H9 (cell line): Measurements from ENCODE around the gene RAB35. TPM values are rescaled to one million over a fixed set of nuclear protein-coding genes. Genes with fewer than 3 reads are reported as not detected.

Source experiments
- DNase-seq: peaks from one replicate; pipeline ENCODE4 v3.0.0-alpha.2; 2017
- H2AFZ ChIP-seq: one replicate; pipeline ENCODE4 v1.6.1; 2013; ENCODE audit warnings: mild to moderate bottlenecking, low read length, control low read depth, moderate library complexity
- H2AK5ac ChIP-seq: 2 replicates; pipeline ENCODE4 v1.6.1; 2013; ENCODE audit warnings: low read length, control low read depth, mixed read lengths; ENCODE audit not compliant: insufficient read length
- H2BK120ac ChIP-seq: one replicate; pipeline ENCODE4 v1.6.1; 2013; ENCODE audit warnings: low read depth, mild to moderate bottlenecking, low read length, control low read depth, inconsistent platforms; ENCODE audit not compliant: poor library complexity, severe bottlenecking
- H2BK12ac ChIP-seq: 2 replicates; pipeline ENCODE4 v1.6.1; 2013; ENCODE audit warnings: low read length, control low read depth, mixed read lengths, low read depth; ENCODE audit not compliant: insufficient read length
- H2BK15ac ChIP-seq: 2 replicates; pipeline ENCODE4 v1.6.1; 2013; ENCODE audit warnings: low read depth, low read length, control low read depth
- H2BK20ac ChIP-seq: one replicate; pipeline ENCODE4 v1.6.1; 2013; ENCODE audit warnings: low read depth, mild to moderate bottlenecking, low read length, control low read depth, inconsistent platforms; ENCODE audit not compliant: poor library complexity, severe bottlenecking
- H2BK5ac ChIP-seq: 2 replicates; pipeline ENCODE4 v1.6.1; 2013; ENCODE audit warnings: low read length, control low read depth, mixed read lengths; ENCODE audit not compliant: insufficient read length
- H3K14ac ChIP-seq: 2 replicates; pipeline ENCODE4 v1.6.1; 2013; ENCODE audit warnings: low read length, control low read depth; ENCODE audit not compliant: insufficient read depth
- H3K18ac ChIP-seq: 2 replicates; pipeline ENCODE4 v1.6.1; 2013; ENCODE audit warnings: low read depth, mild to moderate bottlenecking, mixed read lengths, low read length, control low read depth; ENCODE audit not compliant: insufficient read length
- H3K23ac ChIP-seq: 2 replicates; pipeline ENCODE4 v1.6.1; 2013; ENCODE audit warnings: low read length, control low read depth, mixed read lengths, low read depth; ENCODE audit not compliant: insufficient read length
- H3K23me2 ChIP-seq: 2 replicates; pipeline ENCODE4 v1.6.1; 2013; ENCODE audit warnings: low read depth, mild to moderate bottlenecking, mixed read lengths, low read length, control low read depth; ENCODE audit not compliant: insufficient read length, poor library complexity, severe bottlenecking
- H3K27ac ChIP-seq: 2 replicates; pipeline ENCODE4 v1.5.1; 2013; ENCODE audit warnings: low read length, control low read depth, mixed read lengths, low read depth; ENCODE audit not compliant: insufficient read length
- H3K27me3 ChIP-seq: 2 replicates; pipeline ENCODE4 v1.6.1; 2013; ENCODE audit warnings: low read length, control low read depth, inconsistent platforms; ENCODE audit not compliant: insufficient read depth
- H3K4ac ChIP-seq: 2 replicates; pipeline ENCODE4 v1.6.1; 2013; ENCODE audit warnings: low read depth, mild to moderate bottlenecking, control low read depth, inconsistent platforms, low read length, moderate library complexity
- H3K4me1 ChIP-seq: 2 replicates; pipeline ENCODE4 v1.6.1; 2013; ENCODE audit warnings: low read length, control low read depth, inconsistent platforms; ENCODE audit not compliant: insufficient read depth
- H3K4me2 ChIP-seq: 2 replicates; pipeline ENCODE4 v1.6.1; 2013; ENCODE audit warnings: low read length, control low read depth, mixed read lengths; ENCODE audit not compliant: insufficient read length, insufficient read depth
- H3K56ac ChIP-seq: 2 replicates; pipeline ENCODE4 v1.6.1; 2013; ENCODE audit warnings: low read depth, mild to moderate bottlenecking, mixed read lengths, low read length, control low read depth; ENCODE audit not compliant: insufficient read length
- H3K79me1 ChIP-seq: 2 replicates; pipeline ENCODE4 v1.6.1; 2013; ENCODE audit warnings: low read depth, mild to moderate bottlenecking, moderate library complexity, low read length, control low read depth, inconsistent platforms; ENCODE audit not compliant: insufficient read depth, poor library complexity, severe bottlenecking
- H3K79me2 ChIP-seq: 2 replicates; pipeline ENCODE4 v1.6.1; 2013; ENCODE audit warnings: low read length, control low read depth, inconsistent platforms; ENCODE audit not compliant: insufficient read depth
- H3K9ac ChIP-seq: 2 replicates; pipeline ENCODE4 v1.6.1; 2013; ENCODE audit warnings: low read length, control low read depth, mixed read lengths; ENCODE audit not compliant: insufficient read length; ENCODE audit errors: extremely low read depth
- H3K9me3 ChIP-seq: one replicate; pipeline ENCODE4 v1.6.1; 2013; ENCODE audit warnings: low read depth, low read length, inconsistent platforms; ENCODE audit not compliant: control insufficient read depth
- H3T11ph ChIP-seq: one replicate; pipeline ENCODE4 v1.6.1; 2013; ENCODE audit warnings: mild to moderate bottlenecking, low read length, control low read depth, inconsistent platforms
- H4K20me1 ChIP-seq: one replicate; pipeline ENCODE4 v1.6.1; 2013; ENCODE audit not compliant: control insufficient read depth, insufficient read length, insufficient read depth
- H4K5ac ChIP-seq: 2 replicates; pipeline ENCODE4 v1.6.1; 2013; ENCODE audit warnings: low read depth, mild to moderate bottlenecking, mixed read lengths, low read length, control low read depth; ENCODE audit not compliant: insufficient read length
- H4K8ac ChIP-seq: replicated peaks from 2 replicates; pipeline ENCODE4 v1.6.1; 2013; ENCODE audit warnings: low read length, control low read depth, mixed read lengths, low read depth; ENCODE audit not compliant: insufficient read length
- H4K91ac ChIP-seq: 2 replicates; pipeline ENCODE4 v1.6.1; 2013; ENCODE audit warnings: low read depth, mild to moderate bottlenecking, moderate library complexity, mixed read lengths, low read length, control low read depth; ENCODE audit not compliant: insufficient read length
- H3K27ac Mint-ChIP-seq, 3 experiments: 2 replicates in 2 of 3; 3 replicates in 1 of 3; pipeline ENCODE4 v1.8.0; 2020 to 2021; ENCODE audit warnings: mixed read lengths in 3 of 3, mild to moderate bottlenecking in 1 of 3, moderate library complexity in 1 of 3
- H3K27me3 Mint-ChIP-seq: 2 replicates; pipeline ENCODE4 v1.8.0; 2021; ENCODE audit warnings: low read depth, mild to moderate bottlenecking, moderate library complexity, mixed read lengths
- H3K36me3 Mint-ChIP-seq, 3 experiments: 2 replicates in 2 of 3; 3 replicates in 1 of 3; pipeline ENCODE4 v1.8.0; 2020 to 2021; ENCODE audit warnings: low read depth in 3 of 3, mixed read lengths in 3 of 3; ENCODE audit not compliant: insufficient read depth in 1 of 3
- H3K4me1 Mint-ChIP-seq, 2 experiments: 2 replicates each; pipeline ENCODE4 v1.8.0; 2020; ENCODE audit warnings: mixed read lengths in 2 of 2
- H3K4me3 Mint-ChIP-seq, 2 experiments: 2 replicates in 1 of 2; 3 replicates in 1 of 2; pipeline ENCODE4 v1.8.0; 2020 to 2021; ENCODE audit warnings: mild to moderate bottlenecking in 2 of 2, mixed read lengths in 2 of 2, moderate library complexity in 1 of 2
- H3K9me3 Mint-ChIP-seq, 2 experiments: 2 replicates in 1 of 2; 3 replicates in 1 of 2; pipeline ENCODE4 v1.8.0; 2020; ENCODE audit warnings: mild to moderate bottlenecking in 2 of 2, mixed read lengths in 2 of 2, moderate library complexity in 1 of 2
- CTCF ChIP-seq: fragments of 200-600 bp; sonication (generic); conservative IDR thresholded peaks from 3 replicates; pipeline ENCODE4 v1.8.0; 2021; ENCODE audit warnings: antibody characterized with exemption, mild to moderate bottlenecking
- WGBS: extraction: QIAGEN DNeasy Blood & Tissue Kit; methylation state at CpG from one replicate; pipeline ENCODE4 v1.1.7; 2013; ENCODE audit warnings: missing lambda C conversion rate, low lambda C conversion rate, mixed read lengths; ENCODE audit not compliant: insufficient read length; ENCODE audit errors: extremely low coverage; 5-methylcytosine and 5-hydroxymethylcytosine counted together
- total RNA-seq: library from RNA; stranded (reverse); gene quantifications from 2 replicates; pipeline ENCODE4 v1.2.1, GENCODE V29; 2021

Gene RAB35
- total RNA-seq, 1 experiment from 2014 or later: 60.0 TPM

- H3K27me3 ChIP-seq: no peaks in the 10 kb centered on the region
- peaks cover 54 to 94% (median 78%) of the 10 kb centered on the region in 3 experiments for H3K36me3 Mint-ChIP-seq
Observed at GRCh38 chr12:120155072-120155471, 38.5 kb upstream of the RAB35 start.

More at GRCh38 chr12:120155072-120155471, 38.5 kb upstream of the RAB35 start:
- Histone ChIP-seq H3K23ac (no peak overlapping the region), H4K8ac (no peak overlapping the region), H3K27ac (no peak overlapping the region), H3K4me2 (no peak overlapping the region), H2AK5ac (no peak overlapping the region), H3K18ac (no peak overlapping the region), H2BK12ac (no peak overlapping the region), H3K79me1 (no peaks in the 10 kb centered on the region), H2BK15ac (no peak overlapping the region), H3T11ph (no peak overlapping the region), H2BK5ac (no peak overlapping the region), H3K23me2 (no peaks in the 10 kb centered on the region), H3K56ac (no peak overlapping the region), H4K5ac (no peak overlapping the region), H4K91ac (no peak overlapping the region), H3K9ac (no peak overlapping the region), H4K20me1 (peaks cover 2% of the 10 kb centered on the region), H3K79me2 (no peaks in the 10 kb centered on the region), H3K14ac (no peak overlapping the region), H2AFZ (no peak overlapping the region), H3K4me1 (no peaks in the 10 kb centered on the region), H3K9me3 (no peaks in the 10 kb centered on the region), H2BK20ac (no peak overlapping the region), H3K4ac (no peak overlapping the region), H2BK120ac (no peak overlapping the region)
- Mint-ChIP-seq H3K4me1 (no peaks in the 10 kb centered on the region), H3K27ac (no peak overlapping the region), H3K27me3 (no peaks in the 10 kb centered on the region), H3K9me3 (no peaks in the 10 kb centered on the region), H3K4me3 (no peak overlapping the region)
- no peak for TF ChIP-seq CTCF
- WGBS: no CpG with 5 or more reads among the region's 15 CpGs
- no peak for DNase-seq
